GM21825 (cell line): ENCODE data around the gene SLC37A4.
"Not testable (repeated sequence)": the region's sequence is repeated elsewhere in the genome, so short reads cannot be mapped to it uniquely, and the experiment has no call there.

Experiments
- ATAC-seq: cut with Tn5 transposase; IDR thresholded peaks from one replicate; pipeline ENCODE4 v1.9.1; 2021; ENCODE audit warnings: mild to moderate bottlenecking, moderate library complexity; ENCODE audit not compliant: unreplicated experiment

SLC37A4 gene

DNA sequence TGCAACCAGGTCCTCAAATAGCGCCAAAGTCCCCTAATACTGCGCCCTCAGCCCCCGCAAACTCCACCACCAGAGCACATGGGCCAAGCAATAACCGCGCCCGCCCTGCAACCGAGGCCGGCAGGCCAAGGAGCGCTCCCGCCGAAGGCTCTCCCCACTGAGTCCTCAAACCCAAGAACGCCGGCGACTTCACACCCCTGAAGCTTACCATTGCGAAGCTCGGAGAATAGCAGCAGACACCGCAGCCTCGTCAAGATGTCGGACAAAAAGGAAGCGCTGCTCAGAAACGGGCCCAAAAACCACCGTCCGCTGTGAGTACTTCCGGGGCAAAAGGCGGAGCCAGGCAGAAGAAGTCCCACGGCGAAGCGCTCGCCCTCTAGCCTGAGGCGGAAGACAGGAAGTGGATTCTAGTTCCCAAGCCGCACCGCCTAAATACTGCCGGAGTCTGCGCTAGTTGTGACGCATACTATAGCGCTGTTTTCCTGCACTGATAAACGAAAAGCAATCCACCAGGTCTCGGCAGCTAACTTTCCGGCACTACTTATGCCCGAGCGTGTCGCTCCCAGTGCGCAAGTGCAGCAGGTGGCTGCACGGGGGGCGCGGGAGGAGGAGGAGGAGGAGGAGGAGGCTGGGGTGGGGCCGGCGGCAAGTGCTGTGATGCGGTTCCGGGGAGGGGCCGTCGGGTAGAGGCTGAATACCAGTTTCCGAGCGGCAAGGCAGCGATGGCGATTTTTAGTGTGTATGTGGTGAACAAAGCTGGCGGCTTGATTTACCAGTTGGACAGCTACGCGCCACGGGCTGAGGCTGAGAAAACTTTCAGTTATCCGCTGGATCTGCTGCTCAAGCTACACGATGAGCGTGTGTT is 12.4 kb downstream of the SLC37A4 start, which contains the start of the genes RPS25 and TRAPPC4:
TSS of gene RPS25 (minus strand) at position 270 of the 865 bp plus-strand sequence. CDS start at position 211, 59 bp downstream.
TSS of gene TRAPPC4 (plus strand) at position 693 of the 865 bp plus-strand sequence. CDS start at position 723, 30 bp downstream.
- peak; percentile 84 for ATAC-seq

- ATAC-seq = not testable (repeated sequence)
These were observed 13.3 kb downstream of the SLC37A4 start for GRCh38 chr11:119017377-119017776.

GRCh38 chr11:119016216-119017009 is 14.3 kb downstream of the SLC37A4 start:
- no peak for ATAC-seq

- no peak for ATAC-seq
These were observed 15.5 kb downstream of the SLC37A4 start for GRCh38 chr11:119015054-119015611.

- ATAC-seq = no peak
These were observed 16.3 kb downstream of the SLC37A4 start for GRCh38 chr11:119014209-119014924.

DNA sequence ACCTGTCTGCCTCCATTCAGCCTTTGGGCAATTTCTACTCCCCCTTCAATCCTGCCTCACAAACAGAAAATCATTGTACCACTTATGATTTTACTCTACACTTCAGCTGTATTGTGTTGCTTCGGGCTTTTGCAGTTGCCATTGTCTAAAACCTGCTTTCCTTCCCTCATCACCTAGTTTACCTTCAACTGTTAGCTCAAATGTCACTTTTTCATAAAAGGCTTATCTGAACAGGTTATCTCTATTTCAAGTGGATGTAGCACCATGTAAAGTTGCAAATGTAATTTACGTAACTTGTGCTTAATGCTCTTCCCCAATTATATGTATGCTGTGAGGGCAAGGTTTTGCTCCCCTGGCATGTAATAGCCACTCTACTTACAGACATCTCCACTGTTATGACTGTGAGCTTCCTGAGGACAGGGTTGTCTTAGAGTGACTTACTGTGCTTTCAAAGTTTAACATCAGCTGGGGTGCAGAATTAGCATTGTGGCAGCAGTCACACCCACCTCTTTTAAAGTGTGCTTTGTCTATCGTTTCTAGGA is 18.0 kb downstream of the SLC37A4 start:
- no peak for ATAC-seq

DNA sequence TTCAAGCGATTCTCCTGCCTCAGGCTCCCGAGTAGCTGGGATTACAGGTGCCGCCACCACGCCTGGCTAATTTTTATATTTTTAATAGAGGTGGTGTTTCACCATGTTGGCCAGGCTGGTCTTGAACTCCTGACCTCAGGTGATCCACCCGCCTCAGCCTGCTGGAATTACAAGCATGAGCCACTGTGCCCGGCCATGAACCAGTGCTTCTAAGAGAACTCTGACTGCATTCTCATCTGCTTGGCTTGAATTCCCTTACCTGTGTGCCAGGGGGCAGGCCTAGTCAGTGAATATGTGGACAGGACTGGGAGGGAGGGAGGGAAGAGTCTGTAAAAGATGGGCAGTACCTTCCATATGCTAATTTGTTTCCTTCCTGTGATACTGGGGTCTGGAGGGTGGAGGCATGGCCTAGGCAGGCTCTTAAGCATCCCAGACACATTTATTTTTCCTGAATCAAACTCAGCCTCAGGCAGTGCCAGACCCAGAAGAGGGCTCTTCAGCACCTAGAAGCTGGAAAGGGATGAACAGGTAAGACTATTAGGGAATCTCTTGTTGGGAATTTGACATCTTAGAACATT is 19.1 kb downstream of the SLC37A4 start:
- no peak for ATAC-seq

GRCh38 chr11:119006656-119007055 is 24.0 kb downstream of the SLC37A4 start:
- no peak for ATAC-seq

DNA sequence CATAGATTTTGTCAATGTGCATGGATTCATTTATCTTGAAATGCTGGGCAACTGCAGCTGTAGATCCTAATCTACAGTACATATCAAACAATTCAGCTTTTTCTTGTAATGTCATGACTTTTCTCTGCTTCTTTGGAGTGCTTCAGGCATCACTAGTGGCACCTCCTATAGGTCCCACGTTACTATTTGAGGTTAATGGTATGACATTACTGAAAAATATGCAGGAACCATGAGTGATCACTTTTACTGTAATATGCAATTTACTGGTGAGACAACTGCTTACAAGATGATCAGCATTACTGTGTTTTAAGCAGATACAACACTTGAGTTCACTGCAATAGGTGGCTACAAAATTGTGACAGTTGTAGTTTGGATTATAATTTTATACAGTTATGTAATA is 29.8 kb downstream of the SLC37A4 start:
- no peak for ATAC-seq

- no peak for ATAC-seq
These were observed 31.9 kb downstream of the SLC37A4 start for GRCh38 chr11:118998822-118999221.

- peak; percentile 13 for ATAC-seq
These were observed 32.3 kb downstream of the SLC37A4 start for GRCh38 chr11:118998388-118998717.

DNA sequence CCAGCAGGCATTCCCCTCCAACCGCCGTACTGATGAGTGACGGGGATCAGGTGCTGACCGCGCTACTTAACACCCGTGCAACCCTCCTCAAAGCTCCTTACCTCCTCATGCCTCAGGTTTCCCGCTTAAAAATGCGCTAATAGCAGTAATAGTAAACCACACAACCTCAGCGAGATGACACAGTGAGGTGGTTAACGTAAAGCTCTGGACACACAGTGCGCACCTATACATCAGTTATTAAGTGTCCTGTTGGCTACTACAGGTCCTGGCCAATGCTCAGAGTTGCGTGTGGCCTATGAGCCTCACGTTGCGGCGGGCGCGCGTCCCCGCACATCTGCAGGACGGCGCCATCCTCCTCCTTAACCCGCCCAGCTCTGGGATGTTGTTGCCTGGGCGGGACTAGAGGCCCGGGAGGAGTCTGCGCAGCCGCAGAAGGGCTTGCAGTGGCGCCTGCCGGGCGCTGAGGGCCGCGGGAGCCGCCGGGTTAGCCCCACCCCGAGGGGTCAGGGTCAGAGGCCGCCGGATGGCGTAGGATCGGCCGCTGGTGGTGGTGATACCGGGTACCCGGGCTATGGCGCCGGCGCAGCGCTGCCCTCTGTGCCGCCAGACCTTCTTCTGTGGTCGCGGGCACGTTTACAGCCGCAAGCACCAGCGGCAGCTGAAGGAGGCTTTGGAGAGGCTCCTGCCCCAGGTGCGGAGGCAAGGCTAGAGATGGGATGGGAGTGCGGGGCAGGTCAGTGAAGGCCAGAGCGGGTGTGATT is 32.9 kb downstream of the SLC37A4 start, which contains the start of gene CENATAC:
TSS of gene CENATAC (plus strand) at position 512 of the 761 bp plus-strand sequence. CDS start at position 572, 60 bp downstream.
- ATAC-seq = peak; percentile 91

DNA sequence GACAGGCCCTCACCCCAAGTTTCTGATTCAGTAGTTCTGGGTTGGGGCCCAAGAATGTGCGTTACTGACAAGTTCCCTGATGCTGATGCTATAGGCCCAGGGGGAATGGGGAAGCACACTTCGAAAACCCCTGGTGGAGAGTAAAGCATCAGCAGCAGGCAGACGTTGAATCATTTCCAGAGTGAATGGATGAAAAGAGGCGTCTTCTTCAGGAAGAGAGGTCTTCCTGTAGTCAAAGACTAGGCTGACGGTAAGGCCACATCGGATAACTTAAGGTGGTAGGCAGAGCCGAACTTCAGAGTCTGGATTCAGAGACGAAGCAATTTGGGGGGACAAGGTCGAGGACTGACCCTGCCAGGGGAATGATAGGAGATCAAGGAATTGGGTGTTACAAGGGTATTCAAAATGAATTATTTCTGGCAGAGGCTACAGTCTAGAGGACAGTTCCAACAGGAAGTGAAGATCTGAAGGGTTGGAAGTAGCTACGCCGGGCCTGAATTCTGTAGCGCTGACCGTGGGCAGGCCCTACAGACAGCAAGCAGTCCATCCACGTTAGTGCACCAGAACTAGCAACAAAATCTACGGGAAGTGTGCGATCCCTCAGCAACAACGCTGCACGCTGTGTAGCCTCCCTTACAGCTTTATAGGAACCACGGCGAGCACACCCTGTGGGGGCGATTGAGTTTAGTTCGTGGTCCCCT is 33.6 kb downstream of the SLC37A4 start:
- ATAC-seq = peak; percentile 29

- ATAC-seq = not testable (repeated sequence)
These were observed 39.1 kb downstream of the SLC37A4 start for GRCh38 chr11:118991486-118992038.

- ATAC-seq = no peak
These were observed 42.4 kb downstream of the SLC37A4 start for GRCh38 chr11:118988280-118988679.

- ATAC-seq = no peak
These were observed 45.9 kb downstream of the SLC37A4 start for GRCh38 chr11:118984825-118985224.

- not testable (repeated sequence) for ATAC-seq
These were observed 46.3 kb downstream of the SLC37A4 start for GRCh38 chr11:118984337-118984736.

DNA sequence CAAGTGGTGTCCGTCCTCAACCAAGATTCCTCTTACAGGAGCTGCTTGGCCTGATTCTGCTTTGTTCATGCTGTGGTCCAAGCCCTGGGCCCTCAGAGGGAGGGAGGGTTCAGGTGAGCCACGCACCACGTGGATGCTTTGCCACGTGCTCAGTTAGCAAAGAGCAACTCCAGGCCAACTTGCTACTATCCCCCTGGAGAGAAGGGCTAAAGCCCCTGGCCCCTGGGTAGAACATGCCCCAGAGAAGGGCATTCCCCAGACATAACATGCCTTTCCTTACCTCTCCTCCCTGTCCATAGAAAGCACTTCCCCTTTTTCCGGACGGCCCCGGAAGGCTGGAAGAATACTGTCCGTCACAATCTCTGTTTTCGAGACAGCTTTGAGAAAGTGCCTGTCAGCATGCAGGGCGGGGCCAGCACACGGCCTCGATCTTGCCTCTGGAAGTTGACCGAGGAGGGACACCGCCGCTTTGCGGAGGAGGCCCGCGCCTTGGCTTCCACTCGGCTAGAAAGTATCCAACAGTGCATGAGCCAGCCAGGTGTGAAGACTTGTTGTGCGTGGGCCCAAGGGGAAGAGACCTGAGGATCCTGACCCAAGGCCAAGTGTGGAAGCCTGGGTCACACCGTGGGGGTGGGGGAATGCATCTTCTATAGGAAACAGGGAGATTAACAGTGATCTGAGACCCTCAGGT is 50.3 kb downstream of the SLC37A4 start:
- ATAC-seq = no peak
